ENCODE measurements around the gene GEMIN5.

DNA sequence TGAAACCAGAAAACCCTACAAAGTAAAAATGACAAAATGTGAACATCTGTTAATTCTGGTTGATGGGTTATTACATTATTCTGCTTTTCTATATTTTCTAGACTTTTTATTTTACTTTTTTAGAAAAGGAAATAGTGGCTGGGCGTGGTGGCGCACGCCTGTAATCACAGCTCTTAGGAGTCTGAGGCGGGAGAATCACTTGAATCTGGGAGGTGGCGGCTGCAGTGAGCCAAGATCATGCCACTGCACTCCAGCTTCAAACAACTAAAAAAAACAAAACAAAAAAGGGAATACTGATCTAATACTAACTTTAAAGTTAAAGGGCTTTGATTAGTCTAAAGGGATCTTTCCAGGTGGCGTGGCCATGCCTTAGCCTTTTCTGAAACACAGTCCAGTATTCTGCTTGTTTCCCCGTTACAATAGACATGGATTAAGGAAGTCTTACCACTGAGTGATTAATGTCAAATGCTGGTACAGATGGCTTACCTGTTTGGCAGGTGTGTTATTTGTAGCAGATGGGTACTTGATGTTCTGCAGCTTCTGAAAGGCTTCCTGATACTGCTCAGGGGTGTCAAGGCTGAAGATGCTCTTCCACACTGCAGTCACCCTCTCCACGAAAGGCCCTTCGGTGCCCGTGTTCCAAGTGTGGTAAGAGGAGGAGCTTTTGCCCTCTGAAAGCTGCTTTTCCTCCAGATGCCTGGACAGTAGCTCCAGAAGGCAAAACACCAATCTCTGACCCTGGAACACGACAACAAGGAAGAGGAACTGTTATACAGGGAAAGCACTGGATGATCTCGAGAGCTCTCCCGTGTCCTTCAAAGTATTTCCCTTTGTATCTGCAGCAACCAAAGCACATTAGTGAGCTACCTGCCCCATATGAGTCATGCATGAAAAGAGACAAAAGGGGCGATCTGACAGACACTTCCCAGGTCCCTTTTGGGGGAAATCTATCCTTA is 42.1 kb downstream of the GEMIN5 start:
- TF ChIP-seq, protein P1, sequence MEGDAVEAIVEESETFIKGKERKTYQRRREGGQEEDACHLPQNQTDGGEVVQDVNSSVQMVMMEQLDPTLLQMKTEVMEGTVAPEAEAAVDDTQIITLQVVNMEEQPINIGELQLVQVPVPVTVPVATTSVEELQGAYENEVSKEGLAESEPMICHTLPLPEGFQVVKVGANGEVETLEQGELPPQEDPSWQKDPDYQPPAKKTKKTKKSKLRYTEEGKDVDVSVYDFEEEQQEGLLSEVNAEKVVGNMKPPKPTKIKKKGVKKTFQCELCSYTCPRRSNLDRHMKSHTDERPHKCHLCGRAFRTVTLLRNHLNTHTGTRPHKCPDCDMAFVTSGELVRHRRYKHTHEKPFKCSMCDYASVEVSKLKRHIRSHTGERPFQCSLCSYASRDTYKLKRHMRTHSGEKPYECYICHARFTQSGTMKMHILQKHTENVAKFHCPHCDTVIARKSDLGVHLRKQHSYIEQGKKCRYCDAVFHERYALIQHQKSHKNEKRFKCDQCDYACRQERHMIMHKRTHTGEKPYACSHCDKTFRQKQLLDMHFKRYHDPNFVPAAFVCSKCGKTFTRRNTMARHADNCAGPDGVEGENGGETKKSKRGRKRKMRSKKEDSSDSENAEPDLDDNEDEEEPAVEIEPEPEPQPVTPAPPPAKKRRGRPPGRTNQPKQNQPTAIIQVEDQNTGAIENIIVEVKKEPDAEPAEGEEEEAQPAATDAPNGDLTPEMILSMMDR (IDR thresholded peaks at IDR 0.05) = no peak
- TF ChIP-seq POLR2A (IDR thresholded peaks at IDR 0.05) = no peak
